Endothelial cell of umbilical vein (primary cell): Measurements from ENCODE around the gene NACAD. TPM values are rescaled to one million over a fixed set of nuclear protein-coding genes. Genes with fewer than 3 reads are reported as not detected.

Experiments used
- BruUV-seq: library from RNA; stranded (reverse); fragments of 400-500 nt; replicated peaks from 2 replicates; lab custom pipeline; 2021; lab: Mats Ljungman, UMichigan
- CTCF ChIA-PET: fragments of 300-600, 350-600 bp; sonication (Branson Sonifier 250); formaldehyde crosslinking; loops from one replicate; lab custom pipeline; 2021; ENCODE audit warnings: antibody characterized with exemption, inconsistent platforms; lab: Charles Lee
- POLR2A ChIA-PET: fragments of 300-600, 350-600 bp; sonication (Branson Sonifier 250); formaldehyde crosslinking; loops from one replicate; lab custom pipeline; 2021; ENCODE audit warnings: antibody characterized with exemption, inconsistent platforms; lab: Charles Lee
- DNase-seq: peaks from one replicate; pipeline ENCODE4 v3.0.0-alpha.2; 2011; ENCODE audit warnings: low read depth, low spot score
- FAIRE-seq: peaks from 2 replicates; lab custom pipeline; 2011; peaks lifted over from hg19 to GRCh38; lab: Jason Lieb, UNC
- H2AFZ ChIP-seq: 2 replicates; pipeline ENCODE4 v1.6.0; 2012; ENCODE audit warnings: low read depth, low read length, control low read depth, inconsistent platforms
- H3K27ac ChIP-seq: 2 replicates; pipeline ENCODE4 v1.5.1; 2011; ENCODE audit warnings: low read depth, mild to moderate bottlenecking, control low read depth, low read length, moderate library complexity; ENCODE audit not compliant: insufficient read depth
- H3K27me3 ChIP-seq, 2 experiments: 2 replicates each; pipeline versions ENCODE4 v1.6.0 to v1.6.1; 2011; ENCODE audit warnings: low read length in 2 of 2, mixed read lengths in 1 of 2; ENCODE audit not compliant: control insufficient read depth in 2 of 2, insufficient read depth in 2 of 2
- H3K36me3 ChIP-seq, 2 experiments: 2 replicates in 1 of 2; 3 replicates in 1 of 2; pipeline ENCODE4 v1.5.1; 2011; ENCODE audit warnings: low read length in 2 of 2, mild to moderate bottlenecking in 1 of 2, moderate library complexity in 1 of 2; ENCODE audit not compliant: control insufficient read depth in 2 of 2, insufficient read depth in 2 of 2; ENCODE audit errors: extremely low read depth in 1 of 2
- H3K4me1 ChIP-seq: 3 replicates; pipeline ENCODE4 v1.5.1; 2011; ENCODE audit warnings: mild to moderate bottlenecking, low read length; ENCODE audit not compliant: control insufficient read depth, insufficient read depth; ENCODE audit errors: extremely low read depth
- H3K4me2 ChIP-seq: 2 replicates; pipeline ENCODE4 v1.6.1; 2011; ENCODE audit warnings: low read length, control low read depth, mixed read lengths; ENCODE audit not compliant: insufficient read depth
- H3K4me3 ChIP-seq, 3 experiments: fragments of 200-600 bp in 1 of 3; sonication (generic), shearing (Covaris generic) in 1 of 3; replicated peaks in 1 of 3; 2 replicates each; pipeline ENCODE4 v1.5.1; 2011 to 2016; ENCODE audit warnings: control low read depth in 3 of 3, low read length in 3 of 3, mild to moderate bottlenecking in 2 of 3, inconsistent platforms in 1 of 3, low read depth in 1 of 3, moderate library complexity in 1 of 3; ENCODE audit not compliant: insufficient read depth in 1 of 3
- H3K79me2 ChIP-seq: 2 replicates; pipeline ENCODE4 v1.6.0; 2012; ENCODE audit warnings: low read length, inconsistent platforms; ENCODE audit not compliant: control insufficient read depth, insufficient read depth
- H3K9ac ChIP-seq: replicated peaks from 2 replicates; pipeline ENCODE3; 2011; ENCODE audit warnings: low read length, control low read depth; ENCODE audit not compliant: insufficient read depth; ENCODE audit errors: extremely low read depth
- H3K9me1 ChIP-seq: replicated peaks from 3 replicates; pipeline ENCODE4 v1.6.0; 2011; ENCODE audit warnings: mild to moderate bottlenecking, low read length; ENCODE audit not compliant: control insufficient read depth, insufficient read depth; ENCODE audit errors: extremely low read depth
- H3K9me3 ChIP-seq: replicated peaks from 2 replicates; pipeline ENCODE4 v1.5.1; 2012; ENCODE audit warnings: low read length, inconsistent platforms; ENCODE audit not compliant: control insufficient read depth, insufficient read depth
- H4K20me1 ChIP-seq: replicated peaks from 2 replicates; pipeline ENCODE3; 2011; ENCODE audit warnings: mild to moderate bottlenecking, low read length; ENCODE audit not compliant: control insufficient read depth, insufficient read depth; ENCODE audit errors: extremely low read depth
- EZH2 ChIP-seq: IDR thresholded peaks from 2 replicates; pipeline ENCODE4 v1.6.1; 2012; ENCODE audit warnings: borderline replicate concordance, low read depth, mild to moderate bottlenecking, moderate library complexity, low read length, inconsistent platforms; ENCODE audit not compliant: severe bottlenecking
- FOS ChIP-seq: IDR thresholded peaks from 2 replicates; pipeline ENCODE4 v1.6.1; 2011; ENCODE audit warnings: mild to moderate bottlenecking, low read length, moderate library complexity, borderline replicate concordance; ENCODE audit not compliant: insufficient read depth
- GATA2 ChIP-seq: IDR thresholded peaks from 2 replicates; pipeline ENCODE4 v1.7.0; 2011; ENCODE audit warnings: low read depth, mild to moderate bottlenecking, moderate library complexity, mixed read lengths, low read length; ENCODE audit not compliant: insufficient read length, insufficient read depth
- JUN ChIP-seq: IDR thresholded peaks from 2 replicates; pipeline ENCODE4 v1.6.1; 2011; ENCODE audit warnings: borderline replicate concordance, low read depth; ENCODE audit not compliant: insufficient read length, insufficient read depth
- MYC ChIP-seq: IDR thresholded peaks from one replicate; pipeline ENCODE4 v1.6.1; 2011; ENCODE audit warnings: mild to moderate bottlenecking, low read depth, low read length
- POLR2A ChIP-seq: IDR thresholded peaks from 2 replicates; pipeline ENCODE4 v1.6.1; 2012; ENCODE audit warnings: low read depth, mild to moderate bottlenecking, control low read depth, low read length
- POLR2AphosphoS5 ChIP-seq: IDR thresholded peaks from 2 replicates; pipeline ENCODE4 v1.6.1; 2012; ENCODE audit warnings: low read depth, mild to moderate bottlenecking, control low read depth, low read length, moderate library complexity; ENCODE audit not compliant: insufficient read depth
- dilution Hi-C: fragments of 300-500 bp; cut with MboI; formaldehyde crosslinking; loops from one replicate; pipeline ENCODE4 v1.15.0; 2019; ENCODE audit warnings: low sequenced_read_pairs; ENCODE audit not compliant: extremely low pct_ligation_motif_present
- intact Hi-C: fragments of 100-400 bp; cut with micrococcal nuclease; formaldehyde crosslinking; loops from one replicate; pipeline ENCODE4 v1.10.0; 2022
- polyA plus RNA-seq, 4 experiments: library from polyadenylated mRNA; depleted of rRNA in 3 of 4; stranded (reverse) in 3 of 4; unstranded in 1 of 4; fragments of >200 nt; gene quantifications; 2 replicates each; pipeline versions ENCODE4 v1.2.1 to v1.2.3, GENCODE V29; 2011 to 2012; ENCODE audit warnings: missing spikeins in 1 of 4
- total RNA-seq: library from RNA; stranded (reverse); gene quantifications from 2 replicates; pipeline ENCODE4 v1.2.3, GENCODE V29; 2021
- TF ChIP-seq, protein P1 (sequence below), 2 donors: IDR thresholded peaks; 1 replicate in 1 of 2; 2 replicates in 1 of 2; pipeline ENCODE4 v1.5.1; 2011; ENCODE audit warnings: low read length in 2 of 2, mild to moderate bottlenecking in 2 of 2, moderate library complexity in 2 of 2, control low read depth in 1 of 2, inconsistent platforms in 1 of 2, low read depth in 1 of 2; ENCODE audit not compliant: insufficient read depth in 1 of 2; ENCODE audit errors: extremely low read depth in 1 of 2
- TF ChIP-seq, protein P2 (sequence below): IDR thresholded peaks from 2 replicates; pipeline ENCODE4 v1.6.1; 2011; ENCODE audit not compliant: insufficient read depth, insufficient read length

NACAD gene
- total and polyA plus RNA-seq, 2 donors (not counting 3 experiments of a cell fraction or from before 2014, with no cell fraction given): 1.4 to 6.6 TPM

GRCh38 chr7:45130910-45131309, 42.1 kb upstream of the NACAD start:
- Histone ChIP-seq H3K4me3 (no peak overlapping the region), H3K4me2 (no peak overlapping the region), H3K9me1 (no peaks in the 10 kb centered on the region), H3K27ac (no peak overlapping the region), H3K4me1 (no peaks in the 10 kb centered on the region), H3K79me2 (no peaks in the 10 kb centered on the region), H3K9me3 (no peaks in the 10 kb centered on the region), H3K27me3 (no peaks in the 10 kb centered on the region), H2AFZ (no peak overlapping the region), H3K36me3 (no peaks in the 10 kb centered on the region), H3K9ac (no peak overlapping the region), H4K20me1 (no peaks in the 10 kb centered on the region)
- no TSS peak for BruUV-seq
- TF ChIP-seq, protein P1, sequence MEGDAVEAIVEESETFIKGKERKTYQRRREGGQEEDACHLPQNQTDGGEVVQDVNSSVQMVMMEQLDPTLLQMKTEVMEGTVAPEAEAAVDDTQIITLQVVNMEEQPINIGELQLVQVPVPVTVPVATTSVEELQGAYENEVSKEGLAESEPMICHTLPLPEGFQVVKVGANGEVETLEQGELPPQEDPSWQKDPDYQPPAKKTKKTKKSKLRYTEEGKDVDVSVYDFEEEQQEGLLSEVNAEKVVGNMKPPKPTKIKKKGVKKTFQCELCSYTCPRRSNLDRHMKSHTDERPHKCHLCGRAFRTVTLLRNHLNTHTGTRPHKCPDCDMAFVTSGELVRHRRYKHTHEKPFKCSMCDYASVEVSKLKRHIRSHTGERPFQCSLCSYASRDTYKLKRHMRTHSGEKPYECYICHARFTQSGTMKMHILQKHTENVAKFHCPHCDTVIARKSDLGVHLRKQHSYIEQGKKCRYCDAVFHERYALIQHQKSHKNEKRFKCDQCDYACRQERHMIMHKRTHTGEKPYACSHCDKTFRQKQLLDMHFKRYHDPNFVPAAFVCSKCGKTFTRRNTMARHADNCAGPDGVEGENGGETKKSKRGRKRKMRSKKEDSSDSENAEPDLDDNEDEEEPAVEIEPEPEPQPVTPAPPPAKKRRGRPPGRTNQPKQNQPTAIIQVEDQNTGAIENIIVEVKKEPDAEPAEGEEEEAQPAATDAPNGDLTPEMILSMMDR (IDR thresholded peaks at IDR 0.05; ENCODE audit: extremely low read depth in 1 of 2, insufficient read depth in 1 of 2, low read depth in 1 of 2, low read length in 2 of 2): no peak
- no peak for TF ChIP-seq FOS
- dilution Hi-C loops: no loop called here
- DNase-seq (no peak), FAIRE-seq (no peak)
- ChIA-PET CTCF (interaction anchor here (9.8 kb wide), 1 partner anchor 158 kb away, joined by 585 read pairs; no protein-coding TSS in a partner anchor), POLR2A (no interaction called here)
- intact Hi-C loops: no loop called here

DNA sequence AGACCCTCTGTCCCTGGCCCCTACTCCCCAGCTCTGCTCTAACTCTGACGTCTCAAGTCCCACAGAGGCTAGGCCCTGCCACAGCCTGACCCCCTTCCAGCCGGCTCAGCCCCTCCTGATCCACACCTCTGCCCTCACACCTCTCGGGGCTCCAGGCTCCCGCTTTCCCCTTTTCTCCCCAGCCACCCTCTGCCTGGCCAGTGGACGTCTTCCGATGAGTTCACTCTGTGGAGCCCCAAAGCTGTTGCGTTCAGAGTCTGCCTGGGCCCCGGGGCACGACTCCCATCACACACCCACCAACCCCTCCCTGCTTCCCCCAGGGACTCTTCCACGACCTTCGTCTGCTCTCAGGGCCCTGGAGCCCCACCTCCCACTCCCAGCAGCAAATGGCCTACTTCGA, 41.1 kb upstream of the NACAD start:
- Histone ChIP-seq H3K27me3 (no peaks in the 10 kb centered on the region), H3K79me2 (no peaks in the 10 kb centered on the region), H3K9ac (no peak overlapping the region), H3K9me3 (no peaks in the 10 kb centered on the region), H3K4me1 (no peaks in the 10 kb centered on the region), H2AFZ (no peak overlapping the region), H3K36me3 (no peaks in the 10 kb centered on the region), H3K9me1 (no peaks in the 10 kb centered on the region), H3K4me3 (no peak overlapping the region), H3K27ac (no peak overlapping the region), H4K20me1 (no peaks in the 10 kb centered on the region), H3K4me2 (no peak overlapping the region)
- TF ChIP-seq, protein P2, sequence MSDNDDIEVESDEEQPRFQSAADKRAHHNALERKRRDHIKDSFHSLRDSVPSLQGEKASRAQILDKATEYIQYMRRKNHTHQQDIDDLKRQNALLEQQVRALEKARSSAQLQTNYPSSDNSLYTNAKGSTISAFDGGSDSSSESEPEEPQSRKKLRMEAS: no peak
- TF ChIP-seq GATA2 (no peak), POLR2AphosphoS5 (no peak), POLR2A (no peak), JUN (no peak), MYC (no peak), EZH2 (no peak), FOS (no peak)
- TF ChIP-seq, protein P1 (IDR thresholded peaks at IDR 0.05; ENCODE audit: extremely low read depth in 1 of 2, insufficient read depth in 1 of 2, low read depth in 1 of 2, low read length in 2 of 2): no peak
- intact Hi-C loops: no loop called here
- dilution Hi-C loops: no loop called here
- ChIA-PET POLR2A (no interaction called here), CTCF (interaction anchor here (9.8 kb wide), 1 partner anchor 157 kb away, joined by 585 read pairs; no protein-coding TSS in a partner anchor)
- BruUV-seq: no TSS peak
- no peak for DNase-seq
- FAIRE-seq: no peak
